HEK293 (cell line): ENCODE data around the gene TRAP1.

Experiments
- KLF9 ChIP-seq: fragments of 450-650 bp; formaldehyde crosslinking; IDR thresholded peaks from 2 replicates; pipeline ENCODE4 v1.5.1; 2016; ENCODE audit warnings: missing biosample characterization, missing genetic modification characterization, low read depth
- SCRT1 ChIP-seq: fragments of 450-650 bp; formaldehyde crosslinking; IDR thresholded peaks from 2 replicates; pipeline ENCODE4 v1.5.1; 2016; ENCODE audit warnings: missing biosample characterization, missing genetic modification characterization, borderline replicate concordance
- SETDB1 ChIP-seq: IDR thresholded peaks from one replicate; pipeline ENCODE4 v1.6.1; 2017; ENCODE audit warnings: mild to moderate bottlenecking, low read length, moderate library complexity, mixed read lengths; ENCODE audit not compliant: insufficient read length
- TRIM28 ChIP-seq: IDR thresholded peaks from 2 replicates; pipeline ENCODE4 v1.6.1; 2011; ENCODE audit warnings: low read length, control low read depth, borderline replicate concordance
- ZBTB48 ChIP-seq: fragments of 450-650 bp; formaldehyde crosslinking; IDR thresholded peaks from 2 replicates; pipeline ENCODE4 v1.5.1; 2016; ENCODE audit warnings: missing biosample characterization, missing genetic modification characterization
- ZNF10 ChIP-seq: fragments of 450-650 bp; formaldehyde crosslinking; IDR thresholded peaks from 2 replicates; pipeline ENCODE4 v1.5.1; 2017; ENCODE audit warnings: missing biosample characterization, missing genetic modification characterization
- ZNF610 ChIP-seq: fragments of 450-650 bp; formaldehyde crosslinking; IDR thresholded peaks from 2 replicates; pipeline ENCODE4 v1.5.1; 2016; ENCODE audit warnings: missing biosample characterization, missing genetic modification characterization, borderline replicate concordance
- TF ChIP-seq, protein P1 (sequence below): fragments of 450-650 bp; formaldehyde crosslinking; conservative IDR thresholded peaks from 2 replicates; pipeline ENCODE4 v1.5.1; 2016; ENCODE audit warnings: low read depth, missing biosample characterization, missing genetic modification characterization
- TF ChIP-seq, protein P2 (sequence below): fragments of 450-650 bp; formaldehyde crosslinking; IDR thresholded peaks from 2 replicates; pipeline ENCODE4 v1.5.1; 2016; ENCODE audit warnings: missing biosample characterization, missing genetic modification characterization
- TF ChIP-seq, protein P3 (sequence below): fragments of 450-650 bp; formaldehyde crosslinking; IDR thresholded peaks from 2 replicates; pipeline ENCODE4 v1.5.1; 2016; ENCODE audit warnings: missing biosample characterization, missing genetic modification characterization
- TF ChIP-seq, protein P4 (sequence below): fragments of 450-650 bp; formaldehyde crosslinking; IDR thresholded peaks from 2 replicates; pipeline ENCODE4 v1.5.1; 2016; ENCODE audit warnings: missing biosample characterization, missing genetic modification characterization

DNA sequence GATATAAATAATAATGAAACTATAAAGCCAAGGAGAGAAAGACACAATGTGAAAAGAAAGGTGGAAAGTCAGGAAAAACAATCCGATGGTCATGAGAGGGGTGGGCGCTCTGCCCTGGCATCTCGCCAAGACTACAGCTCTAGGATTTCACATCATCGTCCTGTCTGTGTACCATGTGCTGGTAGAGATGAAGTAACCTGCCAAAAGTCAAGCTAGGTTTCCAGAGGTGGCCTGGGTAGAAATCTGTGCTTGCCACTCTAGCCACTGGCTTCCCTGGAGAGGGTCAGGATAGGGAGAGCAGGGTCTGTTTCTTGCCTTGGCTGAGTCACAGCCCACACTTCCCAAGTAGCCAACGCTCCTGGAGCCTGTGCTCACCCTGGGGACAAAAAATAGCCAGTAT, 31.0 kb upstream of the TRAP1 start:
- TF ChIP-seq ZNF610 (tag by site-specific recombination) (no peak), SCRT1 (tag by site-specific recombination) (no peak), ZBTB48 (tag by site-specific recombination) (no peak), ZNF10 (tag by site-specific recombination) (no peak), SETDB1 (no peak), TRIM28 (no peak), KLF9 (tag by site-specific recombination) (no peak)
- TF ChIP-seq, protein P1, sequence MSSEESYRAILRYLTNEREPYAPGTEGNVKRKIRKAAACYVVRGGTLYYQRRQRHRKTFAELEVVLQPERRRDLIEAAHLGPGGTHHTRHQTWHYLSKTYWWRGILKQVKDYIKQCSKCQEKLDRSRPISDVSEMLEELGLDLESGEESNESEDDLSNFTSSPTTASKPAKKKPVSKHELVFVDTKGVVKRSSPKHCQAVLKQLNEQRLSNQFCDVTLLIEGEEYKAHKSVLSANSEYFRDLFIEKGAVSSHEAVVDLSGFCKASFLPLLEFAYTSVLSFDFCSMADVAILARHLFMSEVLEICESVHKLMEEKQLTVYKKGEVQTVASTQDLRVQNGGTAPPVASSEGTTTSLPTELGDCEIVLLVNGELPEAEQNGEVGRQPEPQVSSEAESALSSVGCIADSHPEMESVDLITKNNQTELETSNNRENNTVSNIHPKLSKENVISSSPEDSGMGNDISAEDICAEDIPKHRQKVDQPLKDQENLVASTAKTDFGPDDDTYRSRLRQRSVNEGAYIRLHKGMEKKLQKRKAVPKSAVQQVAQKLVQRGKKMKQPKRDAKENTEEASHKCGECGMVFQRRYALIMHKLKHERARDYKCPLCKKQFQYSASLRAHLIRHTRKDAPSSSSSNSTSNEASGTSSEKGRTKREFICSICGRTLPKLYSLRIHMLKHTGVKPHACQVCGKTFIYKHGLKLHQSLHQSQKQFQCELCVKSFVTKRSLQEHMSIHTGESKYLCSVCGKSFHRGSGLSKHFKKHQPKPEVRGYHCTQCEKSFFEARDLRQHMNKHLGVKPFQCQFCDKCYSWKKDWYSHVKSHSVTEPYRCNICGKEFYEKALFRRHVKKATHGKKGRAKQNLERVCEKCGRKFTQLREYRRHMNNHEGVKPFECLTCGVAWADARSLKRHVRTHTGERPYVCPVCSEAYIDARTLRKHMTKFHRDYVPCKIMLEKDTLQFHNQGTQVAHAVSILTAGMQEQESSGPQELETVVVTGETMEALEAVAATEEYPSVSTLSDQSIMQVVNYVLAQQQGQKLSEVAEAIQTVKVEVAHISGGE (tag by site-specific recombination) = no peak
- TF ChIP-seq, protein P2, sequence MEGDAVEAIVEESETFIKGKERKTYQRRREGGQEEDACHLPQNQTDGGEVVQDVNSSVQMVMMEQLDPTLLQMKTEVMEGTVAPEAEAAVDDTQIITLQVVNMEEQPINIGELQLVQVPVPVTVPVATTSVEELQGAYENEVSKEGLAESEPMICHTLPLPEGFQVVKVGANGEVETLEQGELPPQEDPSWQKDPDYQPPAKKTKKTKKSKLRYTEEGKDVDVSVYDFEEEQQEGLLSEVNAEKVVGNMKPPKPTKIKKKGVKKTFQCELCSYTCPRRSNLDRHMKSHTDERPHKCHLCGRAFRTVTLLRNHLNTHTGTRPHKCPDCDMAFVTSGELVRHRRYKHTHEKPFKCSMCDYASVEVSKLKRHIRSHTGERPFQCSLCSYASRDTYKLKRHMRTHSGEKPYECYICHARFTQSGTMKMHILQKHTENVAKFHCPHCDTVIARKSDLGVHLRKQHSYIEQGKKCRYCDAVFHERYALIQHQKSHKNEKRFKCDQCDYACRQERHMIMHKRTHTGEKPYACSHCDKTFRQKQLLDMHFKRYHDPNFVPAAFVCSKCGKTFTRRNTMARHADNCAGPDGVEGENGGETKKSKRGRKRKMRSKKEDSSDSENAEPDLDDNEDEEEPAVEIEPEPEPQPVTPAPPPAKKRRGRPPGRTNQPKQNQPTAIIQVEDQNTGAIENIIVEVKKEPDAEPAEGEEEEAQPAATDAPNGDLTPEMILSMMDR = no peak
- TF ChIP-seq, protein P3, sequence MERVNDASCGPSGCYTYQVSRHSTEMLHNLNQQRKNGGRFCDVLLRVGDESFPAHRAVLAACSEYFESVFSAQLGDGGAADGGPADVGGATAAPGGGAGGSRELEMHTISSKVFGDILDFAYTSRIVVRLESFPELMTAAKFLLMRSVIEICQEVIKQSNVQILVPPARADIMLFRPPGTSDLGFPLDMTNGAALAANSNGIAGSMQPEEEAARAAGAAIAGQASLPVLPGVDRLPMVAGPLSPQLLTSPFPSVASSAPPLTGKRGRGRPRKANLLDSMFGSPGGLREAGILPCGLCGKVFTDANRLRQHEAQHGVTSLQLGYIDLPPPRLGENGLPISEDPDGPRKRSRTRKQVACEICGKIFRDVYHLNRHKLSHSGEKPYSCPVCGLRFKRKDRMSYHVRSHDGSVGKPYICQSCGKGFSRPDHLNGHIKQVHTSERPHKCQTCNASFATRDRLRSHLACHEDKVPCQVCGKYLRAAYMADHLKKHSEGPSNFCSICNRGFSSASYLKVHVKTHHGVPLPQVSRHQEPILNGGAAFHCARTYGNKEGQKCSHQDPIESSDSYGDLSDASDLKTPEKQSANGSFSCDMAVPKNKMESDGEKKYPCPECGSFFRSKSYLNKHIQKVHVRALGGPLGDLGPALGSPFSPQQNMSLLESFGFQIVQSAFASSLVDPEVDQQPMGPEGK = no peak
- TF ChIP-seq, protein P4, sequence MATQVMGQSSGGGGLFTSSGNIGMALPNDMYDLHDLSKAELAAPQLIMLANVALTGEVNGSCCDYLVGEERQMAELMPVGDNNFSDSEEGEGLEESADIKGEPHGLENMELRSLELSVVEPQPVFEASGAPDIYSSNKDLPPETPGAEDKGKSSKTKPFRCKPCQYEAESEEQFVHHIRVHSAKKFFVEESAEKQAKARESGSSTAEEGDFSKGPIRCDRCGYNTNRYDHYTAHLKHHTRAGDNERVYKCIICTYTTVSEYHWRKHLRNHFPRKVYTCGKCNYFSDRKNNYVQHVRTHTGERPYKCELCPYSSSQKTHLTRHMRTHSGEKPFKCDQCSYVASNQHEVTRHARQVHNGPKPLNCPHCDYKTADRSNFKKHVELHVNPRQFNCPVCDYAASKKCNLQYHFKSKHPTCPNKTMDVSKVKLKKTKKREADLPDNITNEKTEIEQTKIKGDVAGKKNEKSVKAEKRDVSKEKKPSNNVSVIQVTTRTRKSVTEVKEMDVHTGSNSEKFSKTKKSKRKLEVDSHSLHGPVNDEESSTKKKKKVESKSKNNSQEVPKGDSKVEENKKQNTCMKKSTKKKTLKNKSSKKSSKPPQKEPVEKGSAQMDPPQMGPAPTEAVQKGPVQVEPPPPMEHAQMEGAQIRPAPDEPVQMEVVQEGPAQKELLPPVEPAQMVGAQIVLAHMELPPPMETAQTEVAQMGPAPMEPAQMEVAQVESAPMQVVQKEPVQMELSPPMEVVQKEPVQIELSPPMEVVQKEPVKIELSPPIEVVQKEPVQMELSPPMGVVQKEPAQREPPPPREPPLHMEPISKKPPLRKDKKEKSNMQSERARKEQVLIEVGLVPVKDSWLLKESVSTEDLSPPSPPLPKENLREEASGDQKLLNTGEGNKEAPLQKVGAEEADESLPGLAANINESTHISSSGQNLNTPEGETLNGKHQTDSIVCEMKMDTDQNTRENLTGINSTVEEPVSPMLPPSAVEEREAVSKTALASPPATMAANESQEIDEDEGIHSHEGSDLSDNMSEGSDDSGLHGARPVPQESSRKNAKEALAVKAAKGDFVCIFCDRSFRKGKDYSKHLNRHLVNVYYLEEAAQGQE (tag by site-specific recombination) = no peak
